ENCODE data around the gene VPREB1. TPM values are rescaled to one million over a fixed set of nuclear protein-coding genes. Genes with fewer than 3 reads are reported as not detected.

VPREB1 gene
- total RNA-seq, 1 experiment from 2014 or later = not detected

DNA sequence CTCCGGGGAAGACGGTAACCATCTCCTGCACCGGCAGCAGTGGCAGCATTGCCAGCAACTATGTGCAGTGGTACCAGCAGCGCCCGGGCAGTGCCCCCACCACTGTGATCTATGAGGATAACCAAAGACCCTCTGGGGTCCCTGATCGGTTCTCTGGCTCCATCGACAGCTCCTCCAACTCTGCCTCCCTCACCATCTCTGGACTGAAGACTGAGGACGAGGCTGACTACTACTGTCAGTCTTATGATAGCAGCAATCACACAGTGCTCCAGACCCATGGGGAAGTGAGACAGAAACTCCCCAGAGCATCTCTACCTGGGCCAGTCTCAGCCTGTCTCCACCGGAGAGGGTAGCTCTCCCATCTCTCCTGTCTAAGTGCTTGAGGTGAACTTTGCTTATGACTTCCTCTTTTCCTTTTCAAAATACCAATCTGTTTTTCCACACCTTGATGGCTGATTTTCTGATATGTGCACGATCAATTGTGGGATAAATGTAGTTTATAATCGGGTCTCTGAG lies 48.5 kb upstream of the VPREB1 start:
- Histone ChIP-seq H3K79me2 (ENCODE audit: insufficient read depth, low read length) (no peaks in the 10 kb centered on the region), H3K9ac (ENCODE audit: low read length) (no peak overlapping the region), H3K4me3 (replicated peaks in 1 of 2; ENCODE audit: low read depth in 1 of 2, low read length in 2 of 2) (no peak overlapping the region), H3K27ac (ENCODE audit: low read depth, low read length) (no peak overlapping the region), H3K4me1 (ENCODE audit: control insufficient read depth in 1 of 2, insufficient read depth in 2 of 2, low read length in 2 of 2) (no peaks in the 10 kb centered on the region), H4K20me1 (ENCODE audit: insufficient read depth) (no peaks in the 10 kb centered on the region), H2AFZ (ENCODE audit: low read depth, low read length, poor library complexity, severe bottlenecking) (no peak overlapping the region), H3K27me3 (ENCODE audit: insufficient read depth, low read length) (peaks cover 5% of the 10 kb centered on the region; the same call in 1 of the 2 replicates), H3K4me2 (ENCODE audit: low read length) (no peak overlapping the region), H3K36me3 (ENCODE audit: control insufficient read depth in 1 of 2, insufficient read depth in 2 of 2, low read length in 2 of 2) (no peaks in the 10 kb centered on the region), H3K9me3 (ENCODE audit: control insufficient read depth in 1 of 2, insufficient read depth in 1 of 2, low read depth in 1 of 2, low read length in 2 of 2) (no peaks in the 10 kb centered on the region), H3K9me2 (ENCODE audit: insufficient read depth) (no peaks in the 10 kb centered on the region)
- no peak for DNase-seq (ENCODE audit: low read depth, low spot score)
- intact Hi-C loops (cut with micrococcal nuclease) = no loop called here
- ChIA-PET RAD21 (ENCODE audit: low non-redundant PET in 1 of 2, low total read pairs in 2 of 2, uncharacterized antibody in 2 of 2, unreplicated experiment in 2 of 2) (no interaction called here), CTCF (interaction anchor here (0.6 to 1.2 kb wide), 5 partner anchors 10 to 40 kb away, joined by 3 to 7 read pairs (median 4); no protein-coding TSS in a partner anchor), POLR2A (no interaction called here)
- no TSS peak for BruUV-seq (replicated peaks)
- ATAC-seq = no peak
- TF ChIP-seq CEBPB (IDR thresholded peaks at IDR 0.05; ENCODE audit: low read depth) = no peak
- no peak for TF ChIP-seq SIN3A (IDR thresholded peaks at IDR 0.05; ENCODE audit: low read depth)

- H2AFZ ChIP-seq (ENCODE audit: low read depth, low read length, poor library complexity, severe bottlenecking) = no peak overlapping the region
- H3K27ac ChIP-seq (ENCODE audit: low read depth, low read length) = no peak overlapping the region
- no peak overlapping the region for H3K9ac ChIP-seq (ENCODE audit: low read length)
- POLR2A ChIA-PET = no interaction called here
- H3K9me2 ChIP-seq (ENCODE audit: insufficient read depth) = no peaks in the 10 kb centered on the region
- H3K9me3 ChIP-seq (ENCODE audit: control insufficient read depth in 1 of 2, insufficient read depth in 1 of 2, low read depth in 1 of 2, low read length in 2 of 2) = no peaks in the 10 kb centered on the region
- H3K27me3 ChIP-seq (ENCODE audit: insufficient read depth, low read length) = peaks cover 5% of the 10 kb centered on the region; the same call in 1 of the 2 replicates
- no peaks in the 10 kb centered on the region for H3K4me1 ChIP-seq (ENCODE audit: control insufficient read depth in 1 of 2, insufficient read depth in 2 of 2, low read length in 2 of 2)
- CTCF ChIA-PET = interaction anchor here (0.8 to 2.0 kb wide), 6 partner anchors 9 to 146 kb away, joined by 3 to 6 read pairs (median 4); no protein-coding TSS in a partner anchor
- no peaks in the 10 kb centered on the region for H3K79me2 ChIP-seq (ENCODE audit: insufficient read depth, low read length)
- ATAC-seq = no peak
- DNase-seq (ENCODE audit: low read depth, low spot score) = no peak
- H3K4me3 ChIP-seq (replicated peaks in 1 of 2; ENCODE audit: low read depth in 1 of 2, low read length in 2 of 2) = no peak overlapping the region
- TF ChIP-seq, protein P1, sequence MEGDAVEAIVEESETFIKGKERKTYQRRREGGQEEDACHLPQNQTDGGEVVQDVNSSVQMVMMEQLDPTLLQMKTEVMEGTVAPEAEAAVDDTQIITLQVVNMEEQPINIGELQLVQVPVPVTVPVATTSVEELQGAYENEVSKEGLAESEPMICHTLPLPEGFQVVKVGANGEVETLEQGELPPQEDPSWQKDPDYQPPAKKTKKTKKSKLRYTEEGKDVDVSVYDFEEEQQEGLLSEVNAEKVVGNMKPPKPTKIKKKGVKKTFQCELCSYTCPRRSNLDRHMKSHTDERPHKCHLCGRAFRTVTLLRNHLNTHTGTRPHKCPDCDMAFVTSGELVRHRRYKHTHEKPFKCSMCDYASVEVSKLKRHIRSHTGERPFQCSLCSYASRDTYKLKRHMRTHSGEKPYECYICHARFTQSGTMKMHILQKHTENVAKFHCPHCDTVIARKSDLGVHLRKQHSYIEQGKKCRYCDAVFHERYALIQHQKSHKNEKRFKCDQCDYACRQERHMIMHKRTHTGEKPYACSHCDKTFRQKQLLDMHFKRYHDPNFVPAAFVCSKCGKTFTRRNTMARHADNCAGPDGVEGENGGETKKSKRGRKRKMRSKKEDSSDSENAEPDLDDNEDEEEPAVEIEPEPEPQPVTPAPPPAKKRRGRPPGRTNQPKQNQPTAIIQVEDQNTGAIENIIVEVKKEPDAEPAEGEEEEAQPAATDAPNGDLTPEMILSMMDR (IDR thresholded peaks at IDR 0.05 in 2 of 3, conservative IDR thresholded peaks at IDR 0.05 in 1 of 3; ENCODE audit: borderline replicate concordance in 1 of 3, insufficient read depth in 1 of 3, low read depth in 2 of 3, low read length in 2 of 3) = no peak
- TF ChIP-seq TCF7L2 (IDR thresholded peaks at IDR 0.05; ENCODE audit: borderline replicate concordance, extremely low read depth, insufficient read depth, insufficient read length) (no peak), EGR1 (IDR thresholded peaks at IDR 0.05; ENCODE audit: low read depth) (no peak), EZH2phosphoT487 (IDR thresholded peaks at IDR 0.05; ENCODE audit: borderline replicate concordance) (no peak), POLR2AphosphoS5 (IDR thresholded peaks at IDR 0.05; ENCODE audit: low read depth, low read length) (no peak), CBX3 (IDR thresholded peaks at IDR 0.05; ENCODE audit: low read depth) (no peak), YY1 (IDR thresholded peaks at IDR 0.05; ENCODE audit: extremely low read depth, insufficient replicate concordance, low read depth, low read length) (no peak), SRF (IDR thresholded peaks at IDR 0.05; ENCODE audit: low read depth) (no peak), SP1 (IDR thresholded peaks at IDR 0.05; ENCODE audit: low read depth) (no peak), ELF1 (IDR thresholded peaks at IDR 0.05; ENCODE audit: borderline replicate concordance, low read depth) (no peak)
- TF ChIP-seq, protein P2, sequence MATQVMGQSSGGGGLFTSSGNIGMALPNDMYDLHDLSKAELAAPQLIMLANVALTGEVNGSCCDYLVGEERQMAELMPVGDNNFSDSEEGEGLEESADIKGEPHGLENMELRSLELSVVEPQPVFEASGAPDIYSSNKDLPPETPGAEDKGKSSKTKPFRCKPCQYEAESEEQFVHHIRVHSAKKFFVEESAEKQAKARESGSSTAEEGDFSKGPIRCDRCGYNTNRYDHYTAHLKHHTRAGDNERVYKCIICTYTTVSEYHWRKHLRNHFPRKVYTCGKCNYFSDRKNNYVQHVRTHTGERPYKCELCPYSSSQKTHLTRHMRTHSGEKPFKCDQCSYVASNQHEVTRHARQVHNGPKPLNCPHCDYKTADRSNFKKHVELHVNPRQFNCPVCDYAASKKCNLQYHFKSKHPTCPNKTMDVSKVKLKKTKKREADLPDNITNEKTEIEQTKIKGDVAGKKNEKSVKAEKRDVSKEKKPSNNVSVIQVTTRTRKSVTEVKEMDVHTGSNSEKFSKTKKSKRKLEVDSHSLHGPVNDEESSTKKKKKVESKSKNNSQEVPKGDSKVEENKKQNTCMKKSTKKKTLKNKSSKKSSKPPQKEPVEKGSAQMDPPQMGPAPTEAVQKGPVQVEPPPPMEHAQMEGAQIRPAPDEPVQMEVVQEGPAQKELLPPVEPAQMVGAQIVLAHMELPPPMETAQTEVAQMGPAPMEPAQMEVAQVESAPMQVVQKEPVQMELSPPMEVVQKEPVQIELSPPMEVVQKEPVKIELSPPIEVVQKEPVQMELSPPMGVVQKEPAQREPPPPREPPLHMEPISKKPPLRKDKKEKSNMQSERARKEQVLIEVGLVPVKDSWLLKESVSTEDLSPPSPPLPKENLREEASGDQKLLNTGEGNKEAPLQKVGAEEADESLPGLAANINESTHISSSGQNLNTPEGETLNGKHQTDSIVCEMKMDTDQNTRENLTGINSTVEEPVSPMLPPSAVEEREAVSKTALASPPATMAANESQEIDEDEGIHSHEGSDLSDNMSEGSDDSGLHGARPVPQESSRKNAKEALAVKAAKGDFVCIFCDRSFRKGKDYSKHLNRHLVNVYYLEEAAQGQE (IDR thresholded peaks at IDR 0.05; ENCODE audit: low read depth) = no peak
- BruUV-seq (replicated peaks) = no TSS peak
- RAD21 ChIA-PET (ENCODE audit: low non-redundant PET in 1 of 2, low total read pairs in 2 of 2, uncharacterized antibody in 2 of 2, unreplicated experiment in 2 of 2) = interaction anchor here in 1 of 2 experiments (0.6 kb wide), 1 partner anchor 38 kb away, joined by 3 read pairs; no protein-coding TSS in a partner anchor
- intact Hi-C loops (cut with micrococcal nuclease) = no loop called here
- no peaks in the 10 kb centered on the region for H3K36me3 ChIP-seq (ENCODE audit: control insufficient read depth in 1 of 2, insufficient read depth in 2 of 2, low read length in 2 of 2)
- H4K20me1 ChIP-seq (ENCODE audit: insufficient read depth) = no peaks in the 10 kb centered on the region
- no peak overlapping the region for H3K4me2 ChIP-seq (ENCODE audit: low read length)
Observed at GRCh38 chr22:22196833-22197477, 47.6 kb upstream of the VPREB1 start.
